OCI-LY7 (cell line): ENCODE results near the gene DNM3.

Experiments
- CTCF ChIP-seq: fragments of 200-600 bp; sonication (generic); conservative IDR thresholded peaks from 2 replicates; pipeline ENCODE4 v1.5.1; 2014; ENCODE audit warnings: mild to moderate bottlenecking, antibody characterized with exemption, low read length, moderate library complexity, mixed read lengths
- EZH2phosphoT487 ChIP-seq: fragments of 200-600 bp; sonication (generic); IDR thresholded peaks from 2 replicates; pipeline ENCODE4 v1.6.1; 2018; ENCODE audit warnings: low read depth, borderline replicate concordance, mild to moderate bottlenecking, mixed run types, antibody characterized with exemption, low read length, moderate library complexity, mixed read lengths

GRCh38 chr1:171973421-171973820 is 132.1 kb downstream of the DNM3 start:
- TF ChIP-seq EZH2phosphoT487 (no peak), CTCF (no peak)
